SH-SY5Y (cell line): ENCODE measurements around the gene PDE4B.

Experiments used
- GATA2 ChIP-seq: IDR thresholded peaks from 2 replicates; pipeline ENCODE4 v1.6.1; 2011; ENCODE audit warnings: mild to moderate bottlenecking, low read depth, low read length
- GATA3 ChIP-seq: IDR thresholded peaks from 2 replicates; pipeline ENCODE4 v1.6.1; 2011; ENCODE audit warnings: low read depth, mild to moderate bottlenecking, low read length, moderate library complexity

GRCh38 chr1:65985393-65986066 lies 192.8 kb downstream of the PDE4B start:
- TF ChIP-seq GATA3 (no peak), GATA2 (no peak)
